Activated CD4-positive, alpha-beta memory T cell treated with anti-CD3 and anti-CD28 coated beads for 36 hours (primary cell): Measurements from ENCODE around the gene SPATA20. TPM values are rescaled to one million over a fixed set of nuclear protein-coding genes. Genes with fewer than 3 reads are reported as not detected.

Experiments used
- CTCF ChIA-PET: fragments of 350-600 bp; sonication (Branson Sonifier 250); formaldehyde crosslinking; loops from one replicate; lab custom pipeline; 2021; ENCODE audit warnings: antibody characterized with exemption, inconsistent platforms; lab: Charles Lee
- POLR2A ChIA-PET: fragments of 350-600 bp; sonication (Branson Sonifier 250); formaldehyde crosslinking; loops from one replicate; lab custom pipeline; 2021; ENCODE audit warnings: antibody characterized with exemption; lab: Charles Lee
- DNase-seq: peaks from one replicate; pipeline ENCODE4 v3.0.0-alpha.2; 2020
- H3K27ac Mint-ChIP-seq: one replicate; pipeline ENCODE4 v1.8.0; 2021; ENCODE audit warnings: mixed read lengths
- H3K27me3 Mint-ChIP-seq: one replicate; pipeline ENCODE4 v1.8.0; 2021; ENCODE audit warnings: mixed read lengths
- H3K36me3 Mint-ChIP-seq: one replicate; pipeline ENCODE4 v1.8.0; 2021; ENCODE audit warnings: mixed read lengths
- H3K4me1 Mint-ChIP-seq: one replicate; pipeline ENCODE4 v1.8.0; 2021; ENCODE audit warnings: low read depth, mixed read lengths
- H3K4me3 Mint-ChIP-seq: one replicate; pipeline ENCODE4 v1.8.0; 2021; ENCODE audit warnings: mild to moderate bottlenecking, mixed read lengths
- H3K9me3 Mint-ChIP-seq: one replicate; pipeline ENCODE4 v1.8.0; 2021; ENCODE audit warnings: mixed read lengths
- intact Hi-C: fragments of 100-400 bp; cut with micrococcal nuclease; formaldehyde crosslinking; loops from one replicate; pipeline ENCODE4 v1.15.1; 2023
- total RNA-seq, 2 experiments: library from RNA; stranded (reverse); gene quantifications; one replicate each; pipeline ENCODE4 v1.2.3, GENCODE V29; 2021

The SPATA20 gene
- total RNA-seq, 2 experiments from 2014 or later = 22.8 to 23.4 TPM

DNA sequence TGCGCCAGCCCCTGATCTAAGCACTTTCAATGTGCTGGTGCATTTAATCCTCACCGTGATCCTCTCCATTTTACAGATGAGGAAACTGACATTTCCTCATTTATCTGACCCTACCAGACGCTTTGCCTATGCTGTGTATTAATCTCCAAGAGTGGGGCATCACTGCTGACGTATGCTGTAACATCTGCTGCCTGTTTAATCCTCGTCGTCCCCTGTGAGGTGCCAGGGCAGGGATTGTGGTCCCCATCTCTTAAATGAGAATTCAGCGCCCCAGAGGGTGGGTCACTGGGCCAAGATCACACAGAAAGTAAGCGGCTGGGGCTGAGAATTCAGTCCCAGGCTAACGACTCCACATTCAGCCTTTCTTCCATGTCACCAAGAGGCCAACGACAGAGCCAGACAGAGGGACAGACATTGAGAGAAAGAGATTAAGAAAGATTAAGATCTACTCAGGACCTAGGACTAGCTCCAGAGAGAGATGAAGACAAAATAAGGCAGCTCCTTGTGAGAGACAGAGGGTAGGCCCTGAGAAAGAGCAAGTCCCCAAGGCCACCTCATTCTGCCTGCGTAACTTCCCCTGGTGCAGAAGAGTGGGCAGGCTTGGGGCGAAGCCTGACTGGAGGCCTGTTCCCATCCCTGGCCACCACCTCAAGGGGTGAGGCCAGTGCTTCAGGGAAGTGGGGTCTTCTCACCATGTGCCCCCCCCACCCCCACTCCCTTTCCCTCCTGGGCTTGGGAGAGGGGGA, 27.1 kb downstream of the SPATA20 start:
- H3K4me3 Mint-ChIP-seq = no peak overlapping the region
- no peak overlapping the region for H3K27ac Mint-ChIP-seq
- no peaks in the 10 kb centered on the region for H3K36me3 Mint-ChIP-seq
- intact Hi-C loops = no loop called here
- ChIA-PET POLR2A (no interaction called here), CTCF (interaction anchor here (1.2 kb wide), 1 partner anchor 209 kb away, joined by 3 read pairs; no protein-coding TSS in a partner anchor)
- no peak for DNase-seq
- H3K4me1 Mint-ChIP-seq = no peaks in the 10 kb centered on the region
- H3K9me3 Mint-ChIP-seq = no peaks in the 10 kb centered on the region
- H3K27me3 Mint-ChIP-seq = peaks cover 11% of the 10 kb centered on the region

GRCh38 chr17:50575581-50576210, 28.7 kb downstream of the SPATA20 start:
- Mint-ChIP-seq H3K4me3 (no peak overlapping the region), H3K27me3 (peaks cover 11% of the 10 kb centered on the region), H3K27ac (no peak overlapping the region), H3K4me1 (no peaks in the 10 kb centered on the region), H3K36me3 (no peaks in the 10 kb centered on the region), H3K9me3 (no peaks in the 10 kb centered on the region)
- no peak for DNase-seq
- POLR2A ChIA-PET = no interaction called here
- intact Hi-C loops = no loop called here
- CTCF ChIA-PET = interaction anchor here (1.0 to 1.4 kb wide), 2 partner anchors 26 to 29 kb away, joined by 3 to 4 read pairs; partner anchors contain the start of gene SPATA20

- DNase-seq = no peak
- Mint-ChIP-seq H3K4me3 (no peak overlapping the region), H3K36me3 (no peaks in the 10 kb centered on the region), H3K27me3 (peaks cover 7% of the 10 kb centered on the region), H3K27ac (no peak overlapping the region), H3K4me1 (no peaks in the 10 kb centered on the region), H3K9me3 (no peaks in the 10 kb centered on the region)
- POLR2A ChIA-PET = no interaction called here
- CTCF ChIA-PET = interaction anchor here (1.4 kb wide), 1 partner anchor 30 kb away, joined by 4 read pairs; the partner anchor contains the start of gene SPATA20
- intact Hi-C loops = no loop called here
Measured at GRCh38 chr17:50576864-50577263, 29.9 kb downstream of the SPATA20 start.

DNA sequence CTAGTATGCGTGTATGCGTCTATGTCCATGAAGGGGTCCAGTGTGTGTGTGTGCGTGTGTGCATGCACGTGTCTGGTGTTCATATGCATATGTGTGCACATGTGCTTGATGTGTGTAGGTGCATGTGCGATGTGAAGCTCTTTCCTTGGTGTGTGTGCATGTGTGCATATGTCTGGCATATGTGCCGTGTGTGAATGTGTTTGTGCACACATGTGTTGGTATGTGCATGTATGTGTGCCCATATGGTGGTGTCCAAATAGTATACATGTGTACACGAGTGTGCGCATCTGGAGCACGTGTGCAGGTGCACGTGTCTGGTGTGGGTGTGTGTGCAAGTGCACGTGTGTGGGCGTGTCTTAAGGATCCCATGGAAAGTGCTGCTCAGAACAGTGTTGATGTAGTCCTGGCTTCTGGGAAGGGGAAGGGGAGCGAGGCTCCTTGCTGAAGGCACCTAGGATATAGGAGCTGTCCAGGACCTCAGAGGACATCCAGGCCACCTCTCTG, 30.5 kb downstream of the SPATA20 start:
- intact Hi-C loops = no loop called here
- Mint-ChIP-seq H3K27ac (no peak overlapping the region), H3K27me3 (peaks cover 7% of the 10 kb centered on the region), H3K4me3 (no peak overlapping the region), H3K36me3 (no peaks in the 10 kb centered on the region), H3K4me1 (no peaks in the 10 kb centered on the region), H3K9me3 (no peaks in the 10 kb centered on the region)
- DNase-seq = no peak
- CTCF ChIA-PET = no interaction called here
- POLR2A ChIA-PET = no interaction called here

- Mint-ChIP-seq H3K27ac (no peak overlapping the region), H3K4me1 (no peaks in the 10 kb centered on the region), H3K9me3 (no peaks in the 10 kb centered on the region), H3K4me3 (no peak overlapping the region), H3K36me3 (no peaks in the 10 kb centered on the region), H3K27me3 (peaks cover 7% of the 10 kb centered on the region)
- ChIA-PET CTCF (no interaction called here), POLR2A (no interaction called here)
- DNase-seq = no peak
- intact Hi-C loops = no loop called here
Measured at GRCh38 chr17:50578173-50578572, 31.2 kb downstream of the SPATA20 start.

DNA sequence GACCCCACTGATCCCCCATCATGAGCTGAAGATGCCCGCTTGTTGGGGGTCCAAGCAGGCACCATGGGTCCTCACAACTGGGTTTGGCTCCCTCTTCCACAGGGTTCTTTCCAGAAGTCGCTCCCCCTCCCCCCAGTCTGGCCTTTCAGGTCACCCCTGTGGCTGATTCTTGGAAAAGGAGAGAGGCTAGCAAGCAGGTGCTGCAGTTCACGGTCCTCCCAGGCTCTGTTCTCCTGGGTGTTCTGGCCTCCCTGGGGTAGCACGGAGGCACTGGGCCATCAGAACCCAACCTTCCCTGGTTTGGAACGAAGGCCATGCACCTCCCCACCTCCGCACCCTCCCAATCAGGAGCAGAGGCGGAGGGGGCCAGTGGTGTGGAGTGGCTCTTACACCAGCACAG, 32.4 kb downstream of the SPATA20 start:
- Mint-ChIP-seq H3K4me3 (no peak overlapping the region), H3K27me3 (peaks cover 7% of the 10 kb centered on the region), H3K36me3 (no peaks in the 10 kb centered on the region), H3K4me1 (no peaks in the 10 kb centered on the region), H3K27ac (no peak overlapping the region), H3K9me3 (no peaks in the 10 kb centered on the region)
- DNase-seq = no peak
- ChIA-PET CTCF (no interaction called here), POLR2A (no interaction called here)
- intact Hi-C loops = no loop called here

DNA sequence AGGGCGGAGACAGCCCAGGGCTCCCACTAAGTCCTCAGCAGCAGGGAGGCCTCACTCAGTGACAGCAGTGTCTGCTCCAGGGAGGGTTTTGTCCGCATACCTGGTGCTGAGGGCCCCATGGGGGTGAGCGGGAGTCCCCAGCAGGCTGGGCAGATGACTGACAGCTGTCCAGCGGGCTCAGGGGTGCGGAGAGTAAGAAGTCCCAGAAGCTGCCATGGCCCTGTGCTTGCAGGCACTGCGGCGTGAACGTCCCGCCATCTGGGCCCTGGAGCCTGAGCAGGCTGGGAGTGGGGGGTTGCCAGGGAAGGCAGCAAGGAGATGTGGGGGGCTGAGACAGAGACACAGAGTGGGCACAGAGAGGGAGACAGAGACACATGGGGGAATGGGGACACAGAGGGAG, 33.7 kb downstream of the SPATA20 start:
- H3K4me3 Mint-ChIP-seq = no peak overlapping the region
- ChIA-PET CTCF (no interaction called here), POLR2A (no interaction called here)
- DNase-seq = no peak
- no peaks in the 10 kb centered on the region for H3K36me3 Mint-ChIP-seq
- H3K4me1 Mint-ChIP-seq = no peaks in the 10 kb centered on the region
- intact Hi-C loops = no loop called here
- H3K27ac Mint-ChIP-seq = no peak overlapping the region
- H3K9me3 Mint-ChIP-seq = no peaks in the 10 kb centered on the region
- H3K27me3 Mint-ChIP-seq = peaks cover 7% of the 10 kb centered on the region

- POLR2A ChIA-PET = no interaction called here
- Mint-ChIP-seq H3K27ac (no peak overlapping the region), H3K9me3 (no peaks in the 10 kb centered on the region), H3K27me3 (peaks cover 7% of the 10 kb centered on the region), H3K4me1 (no peaks in the 10 kb centered on the region), H3K4me3 (no peak overlapping the region), H3K36me3 (no peaks in the 10 kb centered on the region)
- CTCF ChIA-PET = no interaction called here
- no peak for DNase-seq
- intact Hi-C loops = no loop called here
Measured at GRCh38 chr17:50581316-50581715, 34.3 kb downstream of the SPATA20 start.

DNA sequence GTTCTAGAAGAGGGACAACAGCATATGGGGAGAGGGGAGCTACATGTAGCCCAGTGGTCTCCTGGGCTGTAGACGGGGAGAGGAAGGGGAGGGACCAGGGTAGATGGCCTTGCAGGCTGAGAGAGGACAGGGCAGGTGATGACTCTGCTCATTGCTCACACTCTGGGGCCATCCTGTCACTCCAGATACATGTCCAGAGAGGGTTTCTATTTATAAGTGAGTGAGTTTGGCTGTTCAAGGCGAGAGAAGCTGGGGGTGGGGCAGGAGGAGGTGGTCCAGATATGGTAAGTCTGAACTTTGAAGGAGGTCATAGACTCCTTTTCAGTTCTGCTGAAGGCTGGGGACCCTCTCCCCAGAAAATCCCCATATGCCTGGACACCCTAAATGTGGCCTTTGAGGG, 35.8 kb downstream of the SPATA20 start:
- Mint-ChIP-seq H3K27me3 (peaks cover 7% of the 10 kb centered on the region), H3K9me3 (no peaks in the 10 kb centered on the region), H3K36me3 (no peaks in the 10 kb centered on the region), H3K27ac (no peak overlapping the region), H3K4me3 (no peak overlapping the region), H3K4me1 (no peaks in the 10 kb centered on the region)
- POLR2A ChIA-PET = no interaction called here
- intact Hi-C loops = no loop called here
- CTCF ChIA-PET = interaction anchor here (1.0 kb wide), 1 partner anchor 15 kb away, joined by 4 read pairs; no protein-coding TSS in a partner anchor
- DNase-seq = no peak

DNA sequence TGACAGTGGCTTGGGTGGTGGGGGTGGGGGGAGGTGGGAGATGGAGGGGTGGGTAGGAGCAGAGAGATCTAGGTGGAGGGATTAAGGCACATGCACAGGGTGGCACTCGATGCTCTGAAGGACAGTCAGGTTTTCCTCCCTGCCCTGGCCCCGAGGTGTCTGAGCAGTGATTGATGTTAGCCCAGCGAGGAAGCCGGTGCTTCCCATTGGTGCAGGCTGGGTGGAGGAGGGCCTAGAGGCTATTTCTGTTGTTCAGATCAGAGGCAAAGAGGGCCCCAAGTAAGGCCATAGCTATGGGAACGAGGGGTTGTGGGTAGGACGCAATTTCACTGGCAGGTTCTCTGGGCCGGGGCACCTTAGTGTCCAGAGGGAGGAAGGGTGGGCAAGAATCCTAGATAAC, 36.7 kb downstream of the SPATA20 start:
- POLR2A ChIA-PET = no interaction called here
- intact Hi-C loops = no loop called here

DNA sequence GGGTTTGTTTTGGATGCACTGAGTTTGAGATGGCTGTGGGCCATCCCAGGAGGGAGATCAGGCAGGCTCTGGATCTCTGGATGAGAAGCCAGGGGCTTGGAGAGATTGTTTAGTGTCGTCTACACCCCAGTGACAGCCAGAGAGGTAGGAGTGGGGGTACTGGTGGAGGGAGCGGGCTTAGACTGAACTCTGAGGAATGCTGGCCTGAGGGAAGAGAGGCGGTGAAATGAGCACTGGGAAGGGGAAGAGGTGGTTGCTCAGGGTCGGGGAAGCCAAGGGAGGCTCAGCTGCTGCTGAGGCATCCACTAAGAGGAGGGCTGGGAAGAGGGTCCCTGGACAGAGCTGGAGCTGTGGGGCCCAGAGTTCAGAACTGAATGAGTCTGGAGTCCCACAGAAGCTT, 37.1 kb downstream of the SPATA20 start:
- CTCF ChIA-PET = no interaction called here
- Mint-ChIP-seq H3K27me3 (no peaks in the 10 kb centered on the region), H3K9me3 (no peaks in the 10 kb centered on the region), H3K4me3 (no peak overlapping the region), H3K36me3 (no peaks in the 10 kb centered on the region), H3K27ac (no peak overlapping the region), H3K4me1 (no peaks in the 10 kb centered on the region)
- intact Hi-C loops = no loop called here
- POLR2A ChIA-PET = no interaction called here
- DNase-seq = no peak

More for the DNA sequence above, 36.7 kb downstream of the SPATA20 start:
- H3K4me1 Mint-ChIP-seq = no peaks in the 10 kb centered on the region
- peaks cover 4% of the 10 kb centered on the region for H3K27me3 Mint-ChIP-seq
- DNase-seq = no peak
- no peaks in the 10 kb centered on the region for H3K36me3 Mint-ChIP-seq
- no peak overlapping the region for H3K27ac Mint-ChIP-seq
- CTCF ChIA-PET = interaction anchor here (1.0 kb wide), 1 partner anchor 16 kb away, joined by 4 read pairs; no protein-coding TSS in a partner anchor
- no peaks in the 10 kb centered on the region for H3K9me3 Mint-ChIP-seq
- H3K4me3 Mint-ChIP-seq = no peak overlapping the region

GRCh38 chr17:50584749-50585148, 37.8 kb downstream of the SPATA20 start:
- intact Hi-C loops = no loop called here
- no peak overlapping the region for H3K27ac Mint-ChIP-seq
- no peaks in the 10 kb centered on the region for H3K36me3 Mint-ChIP-seq
- H3K27me3 Mint-ChIP-seq = no peaks in the 10 kb centered on the region
- no peaks in the 10 kb centered on the region for H3K4me1 Mint-ChIP-seq
- no peak for DNase-seq
- CTCF ChIA-PET = no interaction called here
- H3K9me3 Mint-ChIP-seq = no peaks in the 10 kb centered on the region
- no peak overlapping the region for H3K4me3 Mint-ChIP-seq
- POLR2A ChIA-PET = no interaction called here
